ENCODE measurements around the gene DYNLT2. TPM values are rescaled to one million over a fixed set of nuclear protein-coding genes. Genes with fewer than 3 reads are reported as not detected.

The DYNLT2 gene
- total RNA-seq, 1 donor, result 2.2 TPM

GRCh38 chr6:169723200-169723909 lies 28.0 kb downstream of the DYNLT2 start:
- peaks cover 19% of the 10 kb centered on the region for H4K20me1 ChIP-seq (ENCODE audit: insufficient read depth, low read length)
- H3K79me2 ChIP-seq (ENCODE audit: insufficient read depth, low read length), result peaks cover 38% of the 10 kb centered on the region
- peak; percentile 88 for DNase-seq (ENCODE audit: insufficient read length, low spot score, missing footprints)
- peak overlapping the region; percentile 84 for H3K27ac ChIP-seq (ENCODE audit: low read depth, low read length)
- H3K4me1 ChIP-seq (ENCODE audit: insufficient read depth, low read length), result peaks cover 15% of the 10 kb centered on the region
- peak overlapping the region; percentile 90 for H3K4me3 ChIP-seq (ENCODE audit: insufficient read depth, low read length)
- peak overlapping the region; percentile 89 for H3K4me2 ChIP-seq (ENCODE audit: insufficient read depth, low read length)
- H2AFZ ChIP-seq (ENCODE audit: low read length), result peak overlapping the region; percentile 89
- H3K27me3 ChIP-seq (ENCODE audit: insufficient read depth, low read length), result no peaks in the 10 kb centered on the region
- no peaks in the 10 kb centered on the region for H3K9me3 ChIP-seq (ENCODE audit: low read depth, low read length)
- peaks cover 5% of the 10 kb centered on the region for H3K36me3 ChIP-seq (ENCODE audit: insufficient read depth, low read length)
- TF ChIP-seq CTCF (IDR thresholded peaks at IDR 0.05; ENCODE audit: extremely low read depth, low read depth, low read length), result no peak

- no peaks in the 10 kb centered on the region for H3K9me3 ChIP-seq (ENCODE audit: low read depth, low read length)
- no peaks in the 10 kb centered on the region for H3K27me3 ChIP-seq (ENCODE audit: insufficient read depth, low read length)
- peak overlapping the region; percentile 90 for H3K4me3 ChIP-seq (ENCODE audit: insufficient read depth, low read length)
- peaks cover 43% of the 10 kb centered on the region for H3K79me2 ChIP-seq (ENCODE audit: insufficient read depth, low read length)
- H3K4me1 ChIP-seq (ENCODE audit: insufficient read depth, low read length), result peaks cover 15% of the 10 kb centered on the region
- H3K36me3 ChIP-seq (ENCODE audit: insufficient read depth, low read length), result peaks cover 9% of the 10 kb centered on the region
- H3K4me2 ChIP-seq (ENCODE audit: insufficient read depth, low read length), result peak overlapping the region; percentile 89
- H2AFZ ChIP-seq (ENCODE audit: low read length), result peak overlapping the region; percentile 89
- peak; percentile 91 for DNase-seq (ENCODE audit: insufficient read length, low spot score, missing footprints)
- H3K27ac ChIP-seq (ENCODE audit: low read depth, low read length), result peak overlapping the region; percentile 84
- peaks cover 19% of the 10 kb centered on the region for H4K20me1 ChIP-seq (ENCODE audit: insufficient read depth, low read length)
- no peak for TF ChIP-seq CTCF (IDR thresholded peaks at IDR 0.05; ENCODE audit: extremely low read depth, low read depth, low read length)
These were observed 28.8 kb downstream of the DYNLT2 start for GRCh38 chr6:169722362-169723199.

- Histone ChIP-seq H3K79me2 (ENCODE audit: insufficient read depth, low read length) (peaks cover 43% of the 10 kb centered on the region), H3K4me2 (ENCODE audit: insufficient read depth, low read length) (no peak overlapping the region), H3K27ac (ENCODE audit: low read depth, low read length) (no peak overlapping the region), H3K4me1 (ENCODE audit: insufficient read depth, low read length) (peaks cover 15% of the 10 kb centered on the region), H3K9me3 (ENCODE audit: low read depth, low read length) (no peaks in the 10 kb centered on the region), H2AFZ (ENCODE audit: low read length) (no peak overlapping the region), H3K27me3 (ENCODE audit: insufficient read depth, low read length) (no peaks in the 10 kb centered on the region), H4K20me1 (ENCODE audit: insufficient read depth, low read length) (peaks cover 19% of the 10 kb centered on the region), H3K4me3 (ENCODE audit: insufficient read depth, low read length) (no peak overlapping the region), H3K36me3 (ENCODE audit: insufficient read depth, low read length) (peaks cover 17% of the 10 kb centered on the region)
- no peak for TF ChIP-seq CTCF (IDR thresholded peaks at IDR 0.05; ENCODE audit: extremely low read depth, low read depth, low read length)
- DNase-seq (ENCODE audit: insufficient read length, low spot score, missing footprints), result no peak
These were observed 31.0 kb downstream of the DYNLT2 start for GRCh38 chr6:169720207-169720855.
